GM18520 (cell line): Measurements from ENCODE around the gene TRMU.

ENCODE experiments used
- ATAC-seq: cut with Tn5 transposase; IDR thresholded peaks from one replicate; pipeline ENCODE4 v1.9.1; 2021; ENCODE audit not compliant: unreplicated experiment

TRMU gene

GRCh38 chr22:46355369-46355995 lies 20.0 kb downstream of the TRMU start:
- ATAC-seq = no peak

GRCh38 chr22:46355996-46356471 lies 20.5 kb downstream of the TRMU start:
- ATAC-seq = no peak

- no peak for ATAC-seq
Measured at GRCh38 chr22:46356496-46357480, 21.3 kb downstream of the TRMU start.

- no peak for ATAC-seq
Measured at GRCh38 chr22:46357711-46358520, 22.4 kb downstream of the TRMU start.

GRCh38 chr22:46358766-46359165 lies 23.3 kb downstream of the TRMU start:
- ATAC-seq = no peak

GRCh38 chr22:46359362-46359761 lies 23.8 kb downstream of the TRMU start:
- no peak for ATAC-seq

- no peak for ATAC-seq
Measured at GRCh38 chr22:46360097-46360496, 24.6 kb downstream of the TRMU start.

- no peak for ATAC-seq
Measured at GRCh38 chr22:46360891-46361290, 25.4 kb downstream of the TRMU start.

- no peak for ATAC-seq
Measured at GRCh38 chr22:46361826-46362202, 26.3 kb downstream of the TRMU start.

GRCh38 chr22:46362203-46362933 lies 26.9 kb downstream of the TRMU start:
- no peak for ATAC-seq

GRCh38 chr22:46362934-46363515 lies 27.5 kb downstream of the TRMU start:
- ATAC-seq = no peak

GRCh38 chr22:46363611-46364321 lies 28.3 kb downstream of the TRMU start:
- ATAC-seq = no peak

GRCh38 chr22:46364341-46365165 lies 29.0 kb downstream of the TRMU start:
- no peak for ATAC-seq

GRCh38 chr22:46365166-46365624 lies 29.7 kb downstream of the TRMU start:
- ATAC-seq = no peak

- ATAC-seq = no peak
Measured at GRCh38 chr22:46366327-46366731, 30.8 kb downstream of the TRMU start.

- no peak for ATAC-seq
Measured at GRCh38 chr22:46366801-46367706, 31.5 kb downstream of the TRMU start.

- ATAC-seq = no peak
Measured at GRCh38 chr22:46367707-46368191, 32.2 kb downstream of the TRMU start.
